Smooth muscle cell of the brain vasculature (primary cell): ENCODE data around the gene GUCY2D.
"Not testable (repeated sequence)": the region's sequence is repeated elsewhere in the genome, so short reads cannot be mapped to it uniquely, and the experiment has no call there.

Experiments used
- DNase-seq: peaks from one replicate; pipeline ENCODE4 v3.0.0-alpha.2; 2012; ENCODE audit warnings: low read depth, low spot score

Gene GUCY2D

GRCh38 chr17:8044819-8045810, 42.7 kb downstream of the GUCY2D start:
- no peak for DNase-seq

- DNase-seq = no peak
Observed at GRCh38 chr17:8046306-8046928, 44.0 kb downstream of the GUCY2D start.

DNA sequence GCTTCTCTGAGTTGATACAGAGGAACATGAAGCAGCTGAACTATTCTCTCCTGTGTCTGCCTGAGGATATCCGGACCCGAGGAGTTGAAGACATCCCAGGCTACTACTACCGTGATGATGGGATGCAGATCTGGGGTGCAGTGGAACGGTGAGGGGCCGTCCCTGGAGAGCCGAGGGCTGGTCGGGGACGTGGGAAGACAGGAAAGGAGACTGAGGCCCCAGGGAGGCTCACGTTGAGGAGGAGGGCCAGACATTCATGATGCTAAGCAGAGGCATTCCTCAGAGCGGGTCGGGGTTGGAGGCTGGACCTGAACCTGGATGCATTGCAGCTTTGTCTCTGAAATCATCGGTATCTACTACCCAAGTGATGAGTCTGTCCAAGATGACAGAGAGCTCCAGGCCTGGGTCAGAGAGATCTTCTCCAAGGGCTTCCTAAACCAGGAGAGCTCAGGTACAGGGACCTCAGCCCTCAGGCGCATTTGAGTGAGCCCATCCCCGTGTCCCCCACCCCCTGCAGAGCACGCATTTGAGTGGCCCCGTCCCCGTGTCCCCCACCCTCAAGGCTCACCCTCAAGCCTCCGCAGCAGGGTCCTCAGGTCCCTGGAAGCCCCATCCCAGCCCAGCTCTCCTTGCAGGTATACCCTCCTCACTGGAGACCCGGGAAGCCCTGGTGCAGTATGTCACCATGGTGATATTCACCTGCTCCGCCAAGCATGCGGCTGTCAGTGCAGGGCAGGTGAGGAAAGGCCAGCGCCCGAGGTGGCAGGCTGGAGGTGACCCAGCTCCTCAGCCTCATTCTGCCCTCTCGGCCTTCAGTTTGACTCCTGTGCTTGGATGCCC, 44.7 kb downstream of the GUCY2D start:
- DNase-seq = no peak

GRCh38 chr17:8047769-8048110, 45.3 kb downstream of the GUCY2D start:
- DNase-seq = no peak

- no peak for DNase-seq
Observed at GRCh38 chr17:8048236-8048635, 45.8 kb downstream of the GUCY2D start.

GRCh38 chr17:8048736-8049135, 46.3 kb downstream of the GUCY2D start:
- DNase-seq = no peak

- DNase-seq = no peak
Observed at GRCh38 chr17:8051831-8052230, 49.4 kb downstream of the GUCY2D start.

GRCh38 chr17:8052256-8053252, 50.1 kb downstream of the GUCY2D start:
- DNase-seq = no peak

GRCh38 chr17:8053600-8053999, 51.2 kb downstream of the GUCY2D start:
- DNase-seq = no peak

DNA sequence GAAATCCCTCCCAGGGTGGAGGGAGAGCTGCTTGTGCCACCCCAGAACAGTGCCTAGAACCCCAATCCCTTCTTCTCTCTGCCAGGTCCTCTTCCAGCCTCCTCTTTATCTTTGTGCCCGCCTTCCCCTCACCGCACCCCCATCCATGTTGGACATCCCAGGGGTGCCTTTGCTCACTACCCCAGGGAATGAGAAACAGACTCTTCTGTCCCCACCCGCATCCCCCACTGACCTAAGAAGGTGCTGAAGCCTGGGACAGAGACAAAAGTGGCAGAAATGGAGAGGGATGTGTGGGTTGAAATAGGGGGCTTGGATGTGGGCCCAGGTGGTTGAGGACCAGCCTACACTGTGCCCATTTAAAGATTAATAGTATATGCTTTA, 53.4 kb downstream of the GUCY2D start:
- DNase-seq = no peak

DNA sequence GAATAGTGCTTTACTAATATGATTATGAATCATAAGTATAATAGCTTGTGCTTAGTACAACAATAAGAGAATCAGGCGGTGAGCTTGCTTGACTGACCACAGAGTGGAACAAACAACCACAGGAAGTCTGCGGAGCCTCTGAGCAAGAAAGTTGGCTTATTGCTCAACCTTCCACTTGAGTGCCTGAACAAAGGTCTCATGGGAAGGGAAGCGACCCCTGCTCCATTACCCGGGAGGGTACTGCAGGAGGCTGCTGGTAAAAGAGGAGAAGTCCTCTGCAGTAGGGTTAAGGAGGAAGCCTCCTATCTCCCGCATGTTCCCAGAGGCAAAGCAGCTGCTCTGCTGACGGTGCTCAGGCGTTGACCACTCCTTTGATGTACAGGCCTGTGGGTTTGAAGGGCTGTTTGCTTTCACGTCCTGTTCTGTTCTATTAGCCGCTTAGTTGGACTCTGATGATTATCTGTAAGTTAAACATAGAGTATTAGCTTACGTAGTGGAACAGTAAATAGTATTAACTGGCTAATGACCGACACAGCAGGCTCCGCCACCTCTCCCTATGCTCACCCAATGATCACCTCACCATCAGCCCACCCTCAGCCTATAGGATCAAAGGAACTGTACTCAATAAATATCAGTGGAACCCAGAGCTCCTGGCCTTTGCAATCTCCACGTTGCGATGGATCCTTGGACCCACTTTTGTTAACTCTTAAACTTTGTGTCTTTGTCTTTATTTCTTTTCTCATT, 54.0 kb downstream of the GUCY2D start:
- no peak for DNase-seq

DNA sequence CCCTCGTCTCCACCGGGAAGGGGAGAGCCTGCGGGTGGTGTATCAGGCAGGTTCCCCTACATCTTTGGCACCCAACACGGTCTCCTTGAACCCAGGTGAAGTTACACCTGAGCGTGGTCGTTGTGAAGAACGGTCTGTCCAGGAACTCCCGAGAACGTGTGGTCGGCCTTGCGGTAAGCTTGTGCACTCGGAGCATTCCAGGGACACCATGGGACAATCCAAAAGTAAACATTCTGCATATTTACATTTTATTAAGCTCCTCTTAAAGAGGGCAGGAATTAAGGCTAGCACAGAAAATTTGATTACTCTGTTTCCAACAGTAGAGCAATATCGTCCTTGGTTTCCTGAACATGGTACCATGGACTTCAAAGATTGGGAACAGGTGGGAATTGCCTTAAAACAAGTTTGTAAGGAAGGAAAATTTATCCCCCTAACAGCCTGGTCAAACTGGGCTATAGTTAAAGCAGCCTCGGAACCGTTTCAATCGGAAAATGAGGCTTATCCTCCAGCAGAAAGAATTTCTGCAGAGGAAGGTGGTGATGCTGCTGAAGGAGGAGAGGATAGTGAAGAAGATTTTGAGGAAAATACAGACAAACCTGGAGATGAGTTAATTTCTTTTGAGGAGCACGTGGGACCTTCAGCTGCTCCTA, 54.7 kb downstream of the GUCY2D start:
- no peak for DNase-seq

DNA sequence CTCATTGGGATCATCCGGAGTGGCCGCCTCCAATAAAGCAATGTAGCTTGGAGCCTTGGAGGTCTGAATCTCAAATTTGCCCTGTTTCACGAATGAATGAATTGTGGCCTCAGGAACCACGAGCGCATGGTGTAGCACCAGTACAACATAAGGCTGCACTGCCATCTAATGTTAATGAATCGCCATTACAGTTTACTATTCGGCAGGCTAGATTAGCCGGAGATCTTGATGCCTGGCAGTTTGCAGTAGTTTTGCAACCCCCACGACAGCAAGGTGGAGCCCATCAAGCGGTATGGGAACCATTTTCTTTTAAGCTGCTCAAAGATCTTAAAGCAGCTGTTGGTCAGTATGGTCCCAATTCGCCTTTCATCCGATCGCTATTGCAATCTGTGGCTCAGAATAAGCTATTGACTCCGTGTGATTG, 55.3 kb downstream of the GUCY2D start:
- DNase-seq = no peak

GRCh38 chr17:8059131-8059530, 56.7 kb downstream of the GUCY2D start:
- DNase-seq = no peak

DNA sequence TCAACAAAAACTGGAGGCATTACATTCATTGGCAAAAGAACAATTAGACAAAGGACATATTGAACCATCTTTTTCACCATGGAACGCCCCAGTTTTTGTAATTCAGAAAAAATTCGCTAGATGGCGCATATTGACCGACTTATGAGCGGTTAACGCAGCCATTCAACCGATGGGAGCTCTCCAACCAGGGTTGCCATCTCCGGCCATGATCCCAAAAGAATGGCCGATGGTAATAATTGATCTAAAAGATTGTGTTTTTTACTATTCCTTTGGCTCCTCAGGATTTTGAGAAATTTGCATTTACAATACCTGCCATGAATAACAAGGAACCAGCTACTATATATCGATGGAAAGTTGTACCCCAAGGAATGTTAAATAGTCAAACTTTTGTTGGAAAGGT, 57.9 kb downstream of the GUCY2D start:
- DNase-seq = no peak

GRCh38 chr17:8061851-8062250, 59.4 kb downstream of the GUCY2D start:
- DNase-seq = not testable (repeated sequence)

GRCh38 chr17:8062435-8062806, 60.0 kb downstream of the GUCY2D start:
- DNase-seq = no peak

DNA sequence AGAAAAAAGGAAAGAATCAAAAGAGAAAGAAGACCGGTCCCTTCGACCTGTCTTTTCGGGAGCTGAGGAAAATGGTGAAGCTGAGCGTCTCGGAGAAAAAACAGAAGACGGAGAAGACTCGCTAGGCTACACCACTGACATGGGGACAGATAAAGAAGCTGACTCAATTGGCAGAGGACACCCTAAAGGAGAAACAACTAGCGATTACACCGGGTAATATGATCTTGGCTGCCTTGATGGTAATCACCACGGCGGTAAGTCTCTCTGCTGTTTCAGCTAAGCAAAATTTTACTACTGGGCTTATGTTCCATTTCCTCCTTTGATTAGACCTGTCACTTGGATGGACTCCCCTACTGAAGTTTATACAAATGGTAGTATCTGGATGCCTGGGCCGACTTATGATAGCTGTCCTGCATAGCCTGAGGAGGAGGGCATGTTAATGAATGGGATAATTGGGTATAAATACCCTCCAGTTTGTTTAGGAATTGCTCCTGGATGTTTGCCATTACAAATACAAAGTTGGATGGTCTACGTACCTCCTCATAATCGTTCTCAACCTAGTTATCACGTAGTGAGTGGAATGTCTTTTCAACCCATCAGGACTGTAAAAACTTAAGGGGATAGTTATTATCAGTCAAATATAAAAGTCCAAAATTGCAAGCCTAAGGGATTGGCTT, 60.5 kb downstream of the GUCY2D start:
- no peak for DNase-seq
